GM19099 (cell line): ENCODE results near the gene VSIG10.

ENCODE experiments used
- POLR2A ChIP-seq: IDR thresholded peaks from 3 replicates; pipeline ENCODE4 v1.6.1; 2011; ENCODE audit warnings: low read depth; ENCODE audit not compliant: insufficient read length; ENCODE audit errors: extremely low read depth

Gene VSIG10

DNA sequence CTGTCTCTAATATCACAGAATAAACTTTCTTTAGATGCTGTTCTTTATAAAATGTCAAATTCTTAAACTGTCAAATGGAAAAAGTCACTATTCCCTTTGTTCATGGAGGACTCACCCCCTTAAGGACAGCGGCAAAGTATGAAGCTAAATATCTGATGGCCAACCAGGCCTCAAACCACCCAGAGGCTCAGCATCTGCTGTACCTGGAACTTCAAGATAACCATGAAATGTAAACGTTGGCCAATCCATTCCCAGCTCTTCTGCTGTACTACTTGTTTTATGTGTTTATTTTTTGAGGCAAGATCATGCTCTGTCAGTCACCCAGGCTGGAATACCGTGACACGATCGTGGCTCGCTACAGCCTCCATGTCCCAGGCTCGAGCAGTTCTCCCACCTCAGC, 71.6 kb downstream of the VSIG10 start:
- TF ChIP-seq POLR2A, result no peak

DNA sequence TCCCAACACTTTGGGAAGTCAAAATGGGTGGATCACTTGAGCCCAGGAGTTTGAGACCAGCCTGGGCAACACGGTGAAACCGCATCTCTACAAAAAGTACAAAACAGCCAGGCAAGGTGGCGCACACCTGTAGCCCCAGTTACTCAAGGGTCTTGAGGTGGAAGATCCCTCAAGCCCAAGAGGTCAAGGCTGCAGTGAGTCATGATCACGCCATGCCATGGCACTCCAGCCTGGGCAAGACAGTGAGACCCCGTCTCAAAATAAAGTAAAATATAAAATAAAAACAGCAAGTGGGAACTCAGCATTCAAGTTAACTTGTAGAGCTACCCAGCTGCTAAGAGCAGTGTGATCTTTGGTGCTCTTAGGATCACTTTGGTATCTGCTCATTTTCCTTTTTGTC, 74.6 kb downstream of the VSIG10 start:
- TF ChIP-seq POLR2A, result no peak

DNA sequence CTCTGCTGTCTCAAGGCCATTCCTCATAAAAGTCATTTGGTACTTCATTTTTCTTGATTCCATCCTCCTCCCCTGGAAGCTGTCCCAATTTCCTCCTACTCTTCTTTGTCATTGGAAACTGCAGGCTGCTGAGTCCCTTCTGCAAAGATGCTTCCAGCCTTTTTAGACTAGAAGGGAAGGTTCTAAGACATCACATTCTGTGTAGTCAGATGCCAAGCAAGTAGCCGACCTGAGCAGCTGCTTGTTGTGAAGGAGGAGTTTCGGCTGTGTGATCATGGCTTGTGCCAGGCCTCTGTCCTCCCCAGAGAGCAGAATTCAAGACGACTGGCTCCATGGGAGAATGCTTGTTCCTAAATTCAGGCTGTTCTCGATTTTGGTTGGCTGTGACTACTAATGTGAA, 78.6 kb downstream of the VSIG10 start:
- TF ChIP-seq POLR2A, result no peak

DNA sequence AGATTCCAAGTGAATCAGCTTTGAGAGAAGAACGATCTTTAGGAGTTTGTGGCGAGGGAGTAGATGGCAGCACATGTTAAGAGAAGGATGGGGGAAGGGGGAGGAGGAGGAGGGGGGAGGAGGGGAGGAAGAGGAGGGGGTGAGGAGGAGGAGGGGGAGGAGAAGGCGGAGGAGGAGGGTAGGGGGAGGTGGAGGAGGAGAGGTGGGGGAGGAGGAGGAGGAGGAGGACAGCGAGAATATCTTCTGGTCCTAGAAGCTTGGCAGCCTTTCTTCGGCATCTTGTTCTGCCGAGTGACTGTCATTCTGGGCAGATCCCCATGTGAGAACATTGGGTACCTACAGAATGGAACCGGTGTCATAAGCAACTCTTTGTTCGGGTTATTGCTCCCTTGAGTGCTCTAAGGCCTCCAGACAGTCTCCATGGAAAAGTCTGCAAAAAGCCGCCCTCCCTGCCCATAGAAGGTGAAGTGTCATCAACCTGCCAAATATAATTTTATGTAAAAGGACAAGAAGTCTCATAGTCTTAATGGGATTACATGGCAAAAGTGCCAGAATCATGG, 80.4 kb downstream of the VSIG10 start:
- no peak for TF ChIP-seq POLR2A

DNA sequence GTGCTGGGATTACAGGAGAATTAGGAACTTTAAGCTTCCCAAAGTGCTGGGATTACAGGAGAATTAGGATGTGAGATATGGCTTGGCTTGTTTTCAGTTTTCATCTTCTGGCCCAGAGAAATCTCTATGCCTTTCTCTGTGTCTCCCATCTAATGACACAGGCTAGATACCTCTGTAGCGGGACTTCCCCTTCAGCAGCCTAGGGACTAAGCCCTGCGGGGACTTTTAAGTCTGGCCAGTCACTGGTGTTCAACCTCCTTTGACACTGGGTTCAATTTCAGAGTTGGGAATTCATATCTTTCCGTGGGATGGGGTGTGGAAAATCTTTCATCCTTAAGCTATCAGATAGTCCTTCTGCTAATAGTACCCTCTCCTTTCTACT, 81.1 kb downstream of the VSIG10 start:
- TF ChIP-seq POLR2A, result no peak

DNA sequence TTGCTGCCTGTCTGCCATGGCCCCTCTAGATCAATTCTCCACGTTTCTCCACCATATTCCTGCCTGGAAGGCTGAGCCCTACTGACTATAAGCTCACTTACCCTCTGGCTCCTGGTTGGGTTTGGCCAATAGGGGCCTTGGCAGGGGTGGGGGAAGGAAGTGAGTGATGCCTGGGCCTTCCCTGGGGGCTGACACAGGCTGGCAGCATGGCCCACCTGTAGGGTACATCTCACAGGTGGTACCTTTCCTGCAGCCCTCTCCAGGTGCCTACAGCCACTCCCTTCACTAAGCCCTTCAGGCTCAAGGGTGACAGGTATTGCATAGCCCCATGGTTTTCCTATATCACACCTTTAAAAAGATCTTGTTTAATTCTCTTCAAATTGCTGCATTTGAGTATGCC, 83.8 kb downstream of the VSIG10 start:
- no peak for TF ChIP-seq POLR2A

DNA sequence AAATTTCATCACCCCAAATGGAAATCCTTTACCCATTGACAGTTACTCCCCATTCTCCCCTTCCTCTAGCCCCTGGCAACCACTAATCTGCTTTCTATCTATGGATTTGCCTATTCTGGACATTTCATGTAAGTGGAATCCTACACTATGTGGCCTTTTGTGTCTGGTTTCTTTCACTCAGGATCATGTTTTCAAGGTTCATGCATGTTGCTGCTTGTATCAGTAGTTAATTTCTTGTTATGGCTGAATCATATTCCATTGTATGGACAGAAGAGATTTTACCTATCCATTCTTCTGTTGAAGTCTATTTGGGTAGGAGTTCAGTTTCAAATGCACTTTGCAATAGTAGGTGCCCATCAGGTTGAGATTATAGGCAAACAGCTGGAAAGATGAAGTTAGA, 85.9 kb downstream of the VSIG10 start:
- no peak for TF ChIP-seq POLR2A

DNA sequence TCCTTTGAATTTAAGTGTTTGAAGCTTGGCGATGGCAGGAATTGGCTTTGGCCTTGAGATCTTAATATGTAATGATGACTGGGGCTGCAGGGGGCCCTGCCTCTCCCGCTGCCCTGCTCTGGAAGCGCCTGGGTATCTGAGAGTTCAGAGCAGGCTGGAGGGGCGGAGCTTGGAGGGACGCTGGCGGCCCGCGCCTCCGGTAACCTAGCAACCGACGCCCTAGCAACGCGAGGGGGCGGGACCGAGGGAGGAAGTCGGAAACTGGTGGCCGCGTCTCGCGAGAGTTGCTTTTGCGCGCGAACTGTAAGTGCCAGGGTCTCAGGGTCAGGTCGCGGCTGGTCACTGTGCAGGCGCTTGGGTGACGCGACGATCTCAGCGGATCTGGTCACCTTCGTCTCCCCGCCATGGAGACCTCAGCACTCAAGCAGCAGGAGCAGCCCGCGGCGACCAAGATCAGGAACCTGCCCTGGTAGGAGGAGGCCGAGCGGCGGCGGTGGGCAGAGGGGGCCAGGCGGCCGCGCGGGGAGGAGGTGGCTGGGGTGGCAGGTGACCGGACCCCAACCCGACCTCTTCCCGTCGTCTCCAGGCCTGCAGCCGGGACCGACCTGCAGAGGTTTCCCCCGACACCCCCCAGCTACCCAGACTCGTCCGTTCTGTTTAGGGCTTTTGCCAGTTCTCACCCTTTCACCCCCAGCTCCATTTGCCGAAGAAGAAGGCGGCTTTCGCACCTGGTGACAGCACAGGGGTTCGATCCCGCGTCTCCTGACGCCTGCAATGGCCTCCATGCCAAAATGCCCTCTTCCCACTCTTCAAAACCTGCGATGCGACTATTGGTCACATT, 87.2 kb downstream of the VSIG10 start, which contains the start of gene RFC5:
Gene RFC5 (plus strand): TSS at position 280 of the 841 bp plus-strand sequence. CDS start 125 bp downstream, at position 405.
- TF ChIP-seq POLR2A, result peak; percentile 91

DNA sequence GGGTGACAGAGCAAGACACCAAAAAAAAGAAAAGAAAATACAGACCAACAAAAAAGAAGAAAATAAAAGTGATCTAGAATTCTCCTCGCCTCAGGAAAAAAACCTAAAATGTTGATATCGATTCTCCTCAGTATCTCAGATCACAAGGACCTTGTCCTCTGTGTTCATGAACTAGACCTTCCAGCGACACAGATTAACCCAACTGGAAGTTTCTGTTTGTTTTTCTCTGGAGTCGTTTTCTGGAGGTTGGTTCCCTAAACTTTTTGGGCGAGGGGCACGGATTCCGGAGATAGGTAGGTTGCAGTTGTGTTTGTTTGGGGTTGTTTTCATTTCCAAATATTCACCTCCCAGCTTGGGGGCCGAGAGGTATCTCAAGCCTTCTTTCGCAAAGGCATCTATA, 87.9 kb downstream of the VSIG10 start:
- TF ChIP-seq POLR2A, result no peak

DNA sequence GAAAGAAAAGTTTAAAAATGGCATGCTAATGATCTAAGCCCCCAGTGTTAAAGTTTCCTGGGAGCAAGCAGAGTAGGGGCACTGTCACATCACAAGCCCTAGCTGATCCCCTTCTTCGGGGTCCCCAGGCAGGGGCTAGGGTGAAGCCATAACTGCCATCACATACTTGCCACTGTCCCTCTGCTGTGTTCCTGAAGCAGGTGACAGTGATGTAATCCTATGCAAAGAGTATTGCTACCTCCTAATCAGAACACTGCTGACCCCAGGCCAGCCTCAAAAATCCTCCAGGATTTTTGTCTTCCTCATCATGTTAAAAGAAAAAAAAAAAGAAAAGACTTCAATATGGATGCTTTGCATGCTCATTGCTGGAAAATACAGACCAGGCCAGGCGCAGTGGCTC, 88.5 kb downstream of the VSIG10 start:
- TF ChIP-seq POLR2A, result no peak
